HG03571 (cell line): Measurements from ENCODE around the gene MYDGF.
"Not testable (repeated sequence)": the region's sequence is repeated elsewhere in the genome, so short reads cannot be mapped to it uniquely, and the experiment has no call there.

Experiments used
- ATAC-seq: cut with Tn5 transposase; IDR thresholded peaks from one replicate; pipeline ENCODE4 v1.9.1; 2021; ENCODE audit not compliant: unreplicated experiment

The MYDGF gene

GRCh38 chr19:4700693-4700970, 30.5 kb upstream of the MYDGF start:
- ATAC-seq = no peak

GRCh38 chr19:4699826-4700692, 29.9 kb upstream of the MYDGF start:
- ATAC-seq = no peak

- ATAC-seq = no peak
These were observed 27.2 kb upstream of the MYDGF start for GRCh38 chr19:4697304-4697703.

GRCh38 chr19:4695224-4695731, 25.1 kb upstream of the MYDGF start:
- no peak for ATAC-seq

GRCh38 chr19:4694211-4694987, 24.3 kb upstream of the MYDGF start:
- ATAC-seq = no peak

- ATAC-seq = no peak
These were observed 23.5 kb upstream of the MYDGF start for GRCh38 chr19:4693471-4694121.

GRCh38 chr19:4693078-4693350, 22.9 kb upstream of the MYDGF start:
- ATAC-seq = no peak

GRCh38 chr19:4692251-4693077, 22.3 kb upstream of the MYDGF start:
- ATAC-seq = no peak

- ATAC-seq = no peak
These were observed 21.2 kb upstream of the MYDGF start for GRCh38 chr19:4691373-4691772.

- no peak for ATAC-seq
These were observed 20.2 kb upstream of the MYDGF start for GRCh38 chr19:4690361-4690760.

- no peak for ATAC-seq
These were observed 19.3 kb upstream of the MYDGF start for GRCh38 chr19:4689403-4689802.

- no peak for ATAC-seq
These were observed 18.4 kb upstream of the MYDGF start for GRCh38 chr19:4688587-4688986.

GRCh38 chr19:4687396-4687795, 17.3 kb upstream of the MYDGF start:
- ATAC-seq = no peak

GRCh38 chr19:4686700-4687099, 16.6 kb upstream of the MYDGF start:
- no peak for ATAC-seq

GRCh38 chr19:4684312-4685095, 14.4 kb upstream of the MYDGF start:
- ATAC-seq = no peak

GRCh38 chr19:4682417-4683200, 12.5 kb upstream of the MYDGF start:
- no peak for ATAC-seq

- ATAC-seq = not testable (repeated sequence)
These were observed 9.9 kb upstream of the MYDGF start for GRCh38 chr19:4680021-4680420.

- no peak for ATAC-seq
These were observed 9.0 kb upstream of the MYDGF start for GRCh38 chr19:4678881-4679790.
